ENCODE data around the gene CLEC7A.

CLEC7A gene

GRCh38 chr12:10088955-10089900, 40.8 kb downstream of the CLEC7A start:
- no peak for DNase-seq

- DNase-seq = no peak
These were observed 42.0 kb downstream of the CLEC7A start for GRCh38 chr12:10088031-10088430.

- DNase-seq = no peak
These were observed 43.6 kb downstream of the CLEC7A start for GRCh38 chr12:10086387-10086786.

- no peak for DNase-seq
These were observed 45.3 kb downstream of the CLEC7A start for GRCh38 chr12:10084733-10085132.

GRCh38 chr12:10082117-10082874, 47.7 kb downstream of the CLEC7A start:
- DNase-seq = no peak

GRCh38 chr12:10075451-10075850, 54.5 kb downstream of the CLEC7A start:
- no peak for DNase-seq

- DNase-seq = no peak
These were observed 56.7 kb downstream of the CLEC7A start for GRCh38 chr12:10073261-10073660.

GRCh38 chr12:10072131-10072530, 57.9 kb downstream of the CLEC7A start:
- DNase-seq = no peak

- no peak for DNase-seq
These were observed 59.6 kb downstream of the CLEC7A start for GRCh38 chr12:10070380-10070779.

- DNase-seq = no peak
These were observed 60.0 kb downstream of the CLEC7A start for GRCh38 chr12:10069976-10070375.

GRCh38 chr12:10069099-10069498, 60.9 kb downstream of the CLEC7A start:
- no peak for DNase-seq

- DNase-seq = no peak
These were observed 61.4 kb downstream of the CLEC7A start for GRCh38 chr12:10068644-10069043.

- DNase-seq = no peak
These were observed 62.1 kb downstream of the CLEC7A start for GRCh38 chr12:10067942-10068341.

GRCh38 chr12:10067264-10067663, 62.7 kb downstream of the CLEC7A start:
- no peak for DNase-seq

All from NCI-H524 (cell line).